ENCODE measurements around the gene KIAA0930. TPM values are rescaled to one million over a fixed set of nuclear protein-coding genes. Genes with fewer than 3 reads are reported as not detected.

The KIAA0930 gene
- total RNA-seq, 1 experiment from 2014 or later: 54.8 TPM

GRCh38 chr22:45230026-45230721 lies 10.5 kb downstream of the KIAA0930 start:
- Histone ChIP-seq H3K27me3 (replicated peaks; ENCODE audit: insufficient read depth, low read depth, low read length, poor library complexity) (no peaks in the 10 kb centered on the region), H3K9me3 (ENCODE audit: low read depth, low read length, poor library complexity, severe bottlenecking) (no peaks in the 10 kb centered on the region), H3K27ac (ENCODE audit: low read depth, low read length, poor library complexity, severe bottlenecking) (no peak overlapping the region), H3K4me1 (ENCODE audit: insufficient read depth, low read length, poor library complexity, severe bottlenecking) (no peaks in the 10 kb centered on the region), H3K36me3 (ENCODE audit: insufficient read depth, low read length, poor library complexity, severe bottlenecking) (no peaks in the 10 kb centered on the region), H3K4me3 (ENCODE audit: low read depth, low read length, poor library complexity, severe bottlenecking) (no peak overlapping the region)
- TF ChIP-seq CTCF (conservative IDR thresholded peaks at IDR 0.05; ENCODE audit: low read depth, low read length): no peak
- no peak for TF ChIP-seq EZH2 (IDR thresholded peaks at IDR 0.05; ENCODE audit: borderline replicate concordance, low read depth, low read length, poor library complexity, severe bottlenecking)
- CTCF ChIA-PET: no interaction called here
- BruUV-seq (replicated peaks): no TSS peak
- intact Hi-C loops (cut with micrococcal nuclease; ENCODE audit: unreplicated experiment): no loop called here
- POLR2A ChIA-PET (ENCODE audit: low non-redundant PET): no interaction called here
- DNase-seq (ENCODE audit: low spot score): no peak

- H3K4me3 ChIP-seq (ENCODE audit: low read depth, low read length, poor library complexity, severe bottlenecking): no peak overlapping the region
- no peak overlapping the region for H3K27ac ChIP-seq (ENCODE audit: low read depth, low read length, poor library complexity, severe bottlenecking)
- ChIA-PET CTCF (no interaction called here), POLR2A (ENCODE audit: low non-redundant PET) (no interaction called here)
- no peaks in the 10 kb centered on the region for H3K36me3 ChIP-seq (ENCODE audit: insufficient read depth, low read length, poor library complexity, severe bottlenecking)
- H3K4me1 ChIP-seq (ENCODE audit: insufficient read depth, low read length, poor library complexity, severe bottlenecking): no peaks in the 10 kb centered on the region
- H3K9me3 ChIP-seq (ENCODE audit: low read depth, low read length, poor library complexity, severe bottlenecking): no peaks in the 10 kb centered on the region
- no TSS peak for BruUV-seq (replicated peaks)
- intact Hi-C loops (cut with micrococcal nuclease; ENCODE audit: unreplicated experiment): no loop called here
- TF ChIP-seq EZH2 (IDR thresholded peaks at IDR 0.05; ENCODE audit: borderline replicate concordance, low read depth, low read length, poor library complexity, severe bottlenecking) (no peak), CTCF (conservative IDR thresholded peaks at IDR 0.05; ENCODE audit: low read depth, low read length) (no peak)
- H3K27me3 ChIP-seq (replicated peaks; ENCODE audit: insufficient read depth, low read depth, low read length, poor library complexity): no peaks in the 10 kb centered on the region
- DNase-seq (ENCODE audit: low spot score): no peak
Observed at GRCh38 chr22:45229181-45229580, 11.5 kb downstream of the KIAA0930 start.

- no peak for DNase-seq (ENCODE audit: low spot score)
- Histone ChIP-seq H3K27ac (ENCODE audit: low read depth, low read length, poor library complexity, severe bottlenecking) (no peak overlapping the region), H3K4me3 (ENCODE audit: low read depth, low read length, poor library complexity, severe bottlenecking) (no peak overlapping the region), H3K4me1 (ENCODE audit: insufficient read depth, low read length, poor library complexity, severe bottlenecking) (no peaks in the 10 kb centered on the region), H3K9me3 (ENCODE audit: low read depth, low read length, poor library complexity, severe bottlenecking) (no peaks in the 10 kb centered on the region), H3K36me3 (ENCODE audit: insufficient read depth, low read length, poor library complexity, severe bottlenecking) (no peaks in the 10 kb centered on the region), H3K27me3 (replicated peaks; ENCODE audit: insufficient read depth, low read depth, low read length, poor library complexity) (no peaks in the 10 kb centered on the region)
- intact Hi-C loops (cut with micrococcal nuclease; ENCODE audit: unreplicated experiment): no loop called here
- CTCF ChIA-PET: no interaction called here
- POLR2A ChIA-PET (ENCODE audit: low non-redundant PET): no interaction called here
- no TSS peak for BruUV-seq (replicated peaks)
- no peak for TF ChIP-seq EZH2 (IDR thresholded peaks at IDR 0.05; ENCODE audit: borderline replicate concordance, low read depth, low read length, poor library complexity, severe bottlenecking)
- no peak for TF ChIP-seq CTCF (conservative IDR thresholded peaks at IDR 0.05; ENCODE audit: low read depth, low read length)
Observed at GRCh38 chr22:45228401-45228754, 12.3 kb downstream of the KIAA0930 start.

Measured in A673 (cell line).